SU-DHL-6 (cell line): ENCODE data around the gene AGBL4.

Source experiments
- H2AFZ ChIP-seq: fragments of 200-600 bp; sonication (generic); 2 replicates; pipeline ENCODE4 v1.6.1; 2014; ENCODE audit warnings: low read depth, mild to moderate bottlenecking, moderate library complexity, mixed read lengths, antibody characterized with exemption, low read length; ENCODE audit not compliant: severe bottlenecking
- H3F3A ChIP-seq: fragments of 200-600 bp; shearing (Covaris generic); 2 replicates; pipeline ENCODE4 v1.6.0; 2016; ENCODE audit warnings: antibody characterized with exemption, mild to moderate bottlenecking; ENCODE audit not compliant: insufficient read depth
- H3K27ac ChIP-seq: fragments of 200-600 bp; sonication (generic); 2 replicates; pipeline ENCODE4 v1.5.1; 2016; ENCODE audit warnings: low read depth, mild to moderate bottlenecking, low read length, moderate library complexity, mixed read lengths
- H3K27me3 ChIP-seq: fragments of 200-600 bp; sonication (generic), shearing (Covaris generic); 2 replicates; pipeline ENCODE4 v1.6.0; 2014; ENCODE audit warnings: mild to moderate bottlenecking, low read length
- H3K36me3 ChIP-seq: fragments of 200-600 bp; sonication (generic); 2 replicates; pipeline ENCODE4 v1.6.1; 2014; ENCODE audit warnings: mild to moderate bottlenecking, low read length, mixed read lengths
- H3K4me2 ChIP-seq: fragments of 300-600, 200-600 bp; shearing (Covaris generic), sonication (generic); 2 replicates; pipeline ENCODE4 v1.6.0; 2014; ENCODE audit warnings: low read length, low read depth, mild to moderate bottlenecking; ENCODE audit not compliant: poor library complexity, severe bottlenecking
- H3K4me3 ChIP-seq: fragments of 200-600 bp; sonication (generic); 2 replicates; pipeline ENCODE4 v1.5.1; 2014; ENCODE audit warnings: antibody characterized with exemption, low read length, mild to moderate bottlenecking, mixed read lengths; ENCODE audit not compliant: insufficient read depth, poor library complexity, severe bottlenecking
- H3K79me2 ChIP-seq: fragments of 200-600 bp; sonication (generic); 2 replicates; pipeline ENCODE4 v1.6.1; 2014; ENCODE audit warnings: mild to moderate bottlenecking, low read length, moderate library complexity; ENCODE audit not compliant: insufficient read depth
- H3K9ac ChIP-seq: fragments of 200-600 bp; sonication (generic); 2 replicates; pipeline ENCODE4 v1.7.0; 2014; ENCODE audit warnings: mild to moderate bottlenecking, low read length
- H3K9me2 ChIP-seq: fragments of 200-600 bp; sonication (generic); replicated peaks from 2 replicates; pipeline ENCODE4 v1.6.1; 2014; ENCODE audit warnings: low read length; ENCODE audit not compliant: insufficient read depth
- H3K9me3 ChIP-seq: fragments of 200-600 bp; sonication (generic); 2 replicates; pipeline ENCODE4 v1.6.1; 2014; ENCODE audit warnings: low read length, mixed read lengths; ENCODE audit not compliant: insufficient read depth
- H4K20me1 ChIP-seq: fragments of 200-600 bp; sonication (generic); 2 replicates; pipeline ENCODE4 v1.6.1; 2014; ENCODE audit warnings: low read depth, mild to moderate bottlenecking, antibody characterized with exemption, low read length, moderate library complexity, mixed read lengths
- EZH2phosphoT487 ChIP-seq: fragments of 200-600 bp; sonication (generic), shearing (Covaris generic); conservative IDR thresholded peaks from 2 replicates; pipeline ENCODE4 v1.6.1; 2018; ENCODE audit warnings: mild to moderate bottlenecking, antibody characterized with exemption, low read length, moderate library complexity, mixed read lengths
- TF ChIP-seq, protein P1 (sequence below): fragments of 200-600 bp; sonication (generic); IDR thresholded peaks from one replicate; pipeline ENCODE4 v1.5.1; 2017; ENCODE audit warnings: antibody characterized with exemption, mild to moderate bottlenecking, low read length, moderate library complexity; ENCODE audit not compliant: insufficient read depth, poor library complexity, severe bottlenecking

The AGBL4 gene

DNA sequence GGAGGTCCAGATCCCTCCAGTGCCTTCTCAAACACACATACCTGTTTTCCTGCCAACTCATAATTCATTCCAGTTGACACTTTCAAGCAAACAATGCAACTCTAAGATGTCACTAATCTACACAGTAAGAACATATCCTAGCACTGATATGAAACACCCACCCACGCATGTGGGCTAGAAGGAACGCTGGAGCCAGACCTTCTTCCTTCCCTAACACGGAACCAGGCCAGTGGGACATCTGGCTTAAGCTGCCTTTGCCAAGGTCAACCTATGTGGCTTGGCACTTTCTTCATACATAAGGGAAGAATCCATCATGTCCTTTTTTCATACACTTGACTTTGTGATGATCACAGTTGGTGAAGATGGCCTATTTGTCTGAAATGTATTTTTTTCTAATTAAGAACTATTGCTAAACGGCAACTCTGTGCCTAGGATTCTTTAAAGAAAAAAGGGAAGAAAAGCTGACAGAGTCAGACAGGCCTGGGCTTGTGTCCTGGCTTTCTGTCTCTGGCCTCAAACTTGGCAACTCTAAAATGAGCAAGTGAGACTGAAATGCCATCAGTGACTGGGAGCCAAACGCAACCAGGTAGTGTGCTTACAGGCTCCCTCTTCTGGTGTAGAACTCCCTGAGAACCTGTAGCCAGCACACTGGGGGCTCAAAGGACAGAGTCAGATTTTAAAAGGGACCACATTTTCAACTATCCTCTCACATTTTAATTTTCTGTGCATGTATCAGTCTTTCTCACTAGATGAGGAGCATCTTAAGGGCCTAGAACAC is 1154.4 kb downstream of the AGBL4 start:
- H3K9ac ChIP-seq, result no peak overlapping the region
- H4K20me1 ChIP-seq, result no peaks in the 10 kb centered on the region
- TF ChIP-seq EZH2phosphoT487, result no peak
- TF ChIP-seq, protein P1, sequence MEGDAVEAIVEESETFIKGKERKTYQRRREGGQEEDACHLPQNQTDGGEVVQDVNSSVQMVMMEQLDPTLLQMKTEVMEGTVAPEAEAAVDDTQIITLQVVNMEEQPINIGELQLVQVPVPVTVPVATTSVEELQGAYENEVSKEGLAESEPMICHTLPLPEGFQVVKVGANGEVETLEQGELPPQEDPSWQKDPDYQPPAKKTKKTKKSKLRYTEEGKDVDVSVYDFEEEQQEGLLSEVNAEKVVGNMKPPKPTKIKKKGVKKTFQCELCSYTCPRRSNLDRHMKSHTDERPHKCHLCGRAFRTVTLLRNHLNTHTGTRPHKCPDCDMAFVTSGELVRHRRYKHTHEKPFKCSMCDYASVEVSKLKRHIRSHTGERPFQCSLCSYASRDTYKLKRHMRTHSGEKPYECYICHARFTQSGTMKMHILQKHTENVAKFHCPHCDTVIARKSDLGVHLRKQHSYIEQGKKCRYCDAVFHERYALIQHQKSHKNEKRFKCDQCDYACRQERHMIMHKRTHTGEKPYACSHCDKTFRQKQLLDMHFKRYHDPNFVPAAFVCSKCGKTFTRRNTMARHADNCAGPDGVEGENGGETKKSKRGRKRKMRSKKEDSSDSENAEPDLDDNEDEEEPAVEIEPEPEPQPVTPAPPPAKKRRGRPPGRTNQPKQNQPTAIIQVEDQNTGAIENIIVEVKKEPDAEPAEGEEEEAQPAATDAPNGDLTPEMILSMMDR, result no peak
- H3K9me3 ChIP-seq, result no peaks in the 10 kb centered on the region
- H3K27me3 ChIP-seq, result no peaks in the 10 kb centered on the region
- no peaks in the 10 kb centered on the region for H3F3A ChIP-seq
- no peaks in the 10 kb centered on the region for H3K36me3 ChIP-seq
- H3K27ac ChIP-seq, result no peak overlapping the region
- no peak overlapping the region for H3K4me3 ChIP-seq
- no peaks in the 10 kb centered on the region for H3K79me2 ChIP-seq
- H3K9me2 ChIP-seq, result no peaks in the 10 kb centered on the region
- no peak overlapping the region for H3K4me2 ChIP-seq
- no peak overlapping the region for H2AFZ ChIP-seq

DNA sequence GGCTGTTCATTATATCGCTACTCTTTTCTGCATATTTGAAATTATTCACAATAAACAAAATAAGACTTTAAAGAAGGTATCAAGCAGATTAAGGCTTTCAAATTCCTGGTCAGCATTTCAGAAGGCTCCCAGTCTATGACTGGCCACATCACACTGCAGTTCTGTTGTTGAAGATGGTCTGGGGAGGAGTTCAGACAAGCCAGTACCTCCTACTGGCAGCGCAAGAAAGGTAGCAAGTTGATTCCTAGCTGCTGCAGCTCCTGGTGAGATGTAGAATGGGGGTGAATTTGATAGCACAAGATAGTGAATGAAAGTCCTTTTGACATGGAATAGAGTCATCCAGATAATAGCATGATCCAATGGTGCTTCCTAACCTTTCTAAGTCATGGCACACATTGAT is 1158.8 kb downstream of the AGBL4 start:
- H3K9me2 ChIP-seq, result no peaks in the 10 kb centered on the region
- no peaks in the 10 kb centered on the region for H3K79me2 ChIP-seq
- H3K9me3 ChIP-seq, result no peaks in the 10 kb centered on the region
- no peaks in the 10 kb centered on the region for H4K20me1 ChIP-seq
- no peak overlapping the region for H2AFZ ChIP-seq
- H3K9ac ChIP-seq, result no peak overlapping the region
- no peak overlapping the region for H3K27ac ChIP-seq
- no peaks in the 10 kb centered on the region for H3K36me3 ChIP-seq
- TF ChIP-seq, protein P1, result no peak
- no peak for TF ChIP-seq EZH2phosphoT487
- H3K4me3 ChIP-seq, result no peak overlapping the region
- H3K4me2 ChIP-seq, result no peak overlapping the region
- no peaks in the 10 kb centered on the region for H3K27me3 ChIP-seq
- H3F3A ChIP-seq, result no peaks in the 10 kb centered on the region

DNA sequence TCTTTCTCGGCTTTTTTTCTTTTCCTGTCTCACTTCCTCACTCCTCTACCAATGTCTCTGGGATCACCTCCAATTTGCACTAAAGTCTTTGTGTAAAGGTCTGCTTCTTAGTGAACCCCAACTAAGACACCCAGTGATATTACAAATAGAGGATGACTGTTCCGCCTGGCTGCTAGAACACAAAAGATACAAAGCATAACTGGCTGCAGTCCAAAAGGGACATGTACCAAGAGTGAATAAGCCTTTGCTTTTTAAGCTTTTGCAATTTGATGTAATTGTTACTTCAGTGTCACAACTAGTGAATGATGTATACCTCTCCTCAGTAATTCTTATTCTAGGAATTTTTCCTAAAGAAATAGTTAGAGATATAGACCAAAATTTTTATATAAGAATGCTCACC is 1164.3 kb downstream of the AGBL4 start:
- H3K4me3 ChIP-seq, result no peak overlapping the region
- H3K9me3 ChIP-seq, result no peaks in the 10 kb centered on the region
- H3K27me3 ChIP-seq, result no peaks in the 10 kb centered on the region
- H3K27ac ChIP-seq, result no peak overlapping the region
- H3F3A ChIP-seq, result no peaks in the 10 kb centered on the region
- no peaks in the 10 kb centered on the region for H3K79me2 ChIP-seq
- H2AFZ ChIP-seq, result no peak overlapping the region
- TF ChIP-seq EZH2phosphoT487, result no peak
- TF ChIP-seq, protein P1, result no peak
- H4K20me1 ChIP-seq, result no peaks in the 10 kb centered on the region
- H3K9ac ChIP-seq, result no peak overlapping the region
- H3K4me2 ChIP-seq, result no peak overlapping the region
- no peaks in the 10 kb centered on the region for H3K9me2 ChIP-seq
- H3K36me3 ChIP-seq, result no peaks in the 10 kb centered on the region
